Stimulated activated CD8-positive, alpha-beta memory T cell treated with anti-CD3 and anti-CD28 coated beads, Interleukin-4, amount 100 ng/mL, for 24 hours (primary cell): Measurements from ENCODE around the gene SNN.
A peak's percentile ranks its signal among the peaks of the same experiment; 100 is the strongest.

Experiments
- DNase-seq: peaks from one replicate; pipeline ENCODE4 v3.0.0-alpha.2; 2020; ENCODE audit warnings: low read depth

Gene SNN

GRCh38 chr16:11667824-11668622 is at the start of gene SNN:
TSS of gene SNN (plus strand) at chr16:11668455. CDS start at chr16:11676060, 7,605 bp downstream.
- peak; percentile 84 for DNase-seq

- no peak for DNase-seq
Observed at GRCh38 chr16:11619327-11619851, 48.9 kb upstream of the SNN start.

DNA sequence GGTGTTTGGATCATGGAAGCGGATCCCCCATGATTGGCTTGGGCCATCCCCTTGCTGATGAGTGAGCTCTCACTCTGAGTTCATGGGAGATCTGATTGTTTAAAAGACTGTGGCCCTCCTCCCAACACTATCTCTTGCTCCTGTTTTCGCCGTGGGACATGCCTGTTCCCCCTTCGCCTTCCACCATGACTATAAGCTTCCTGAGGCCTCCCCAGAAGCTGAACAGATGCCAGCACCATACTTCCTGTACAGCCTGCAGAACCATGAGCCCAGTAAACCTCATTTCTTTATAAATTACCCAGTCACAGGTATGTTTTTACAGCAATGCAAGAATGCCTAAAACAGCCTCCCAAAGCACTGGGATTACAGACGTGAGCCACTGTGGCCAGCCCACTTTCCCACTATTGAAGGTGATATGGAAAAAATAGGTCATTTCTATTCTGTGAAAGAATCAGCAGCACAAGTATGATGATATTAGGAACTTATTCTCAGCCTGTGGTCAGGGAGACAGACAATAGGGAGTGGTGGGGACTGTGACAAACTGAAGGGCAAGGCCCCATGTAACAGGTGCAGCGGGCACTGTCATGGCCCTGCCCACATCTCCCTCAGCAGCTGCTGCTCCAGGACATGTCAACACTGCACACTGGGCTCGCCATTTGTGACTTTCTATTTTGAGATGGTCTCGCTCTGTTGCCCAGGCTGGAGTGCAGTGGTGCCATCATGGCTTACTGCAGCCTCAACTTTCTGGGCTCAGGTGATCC is 47.8 kb upstream of the SNN start:
- DNase-seq, result no peak

- no peak for DNase-seq
Observed at GRCh38 chr16:11621539-11621919, 46.7 kb upstream of the SNN start.

- no peak for DNase-seq
Observed at GRCh38 chr16:11621920-11622651, 46.2 kb upstream of the SNN start.

DNA sequence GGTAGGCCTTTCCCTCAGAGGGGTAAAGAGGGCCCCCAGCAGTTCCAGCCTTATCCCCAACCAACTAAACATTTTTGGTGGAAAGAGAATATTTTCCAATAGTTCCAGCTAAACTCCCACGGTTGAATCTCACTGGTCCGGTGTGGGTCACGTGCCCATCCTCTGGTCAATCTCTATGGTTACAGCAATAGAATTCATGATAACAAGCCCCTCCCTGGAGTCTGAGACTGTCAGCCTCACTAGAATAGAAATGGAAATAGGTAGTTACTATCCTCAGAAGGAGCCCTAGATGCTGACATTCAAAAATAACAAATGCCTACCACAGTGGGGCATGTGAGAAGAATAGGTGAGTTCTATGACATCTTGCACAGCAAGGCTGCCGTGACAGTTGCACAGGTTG is 44.0 kb upstream of the SNN start:
- no peak for DNase-seq

- DNase-seq, result no peak
Observed at GRCh38 chr16:11624636-11625607, 43.3 kb upstream of the SNN start.

DNA sequence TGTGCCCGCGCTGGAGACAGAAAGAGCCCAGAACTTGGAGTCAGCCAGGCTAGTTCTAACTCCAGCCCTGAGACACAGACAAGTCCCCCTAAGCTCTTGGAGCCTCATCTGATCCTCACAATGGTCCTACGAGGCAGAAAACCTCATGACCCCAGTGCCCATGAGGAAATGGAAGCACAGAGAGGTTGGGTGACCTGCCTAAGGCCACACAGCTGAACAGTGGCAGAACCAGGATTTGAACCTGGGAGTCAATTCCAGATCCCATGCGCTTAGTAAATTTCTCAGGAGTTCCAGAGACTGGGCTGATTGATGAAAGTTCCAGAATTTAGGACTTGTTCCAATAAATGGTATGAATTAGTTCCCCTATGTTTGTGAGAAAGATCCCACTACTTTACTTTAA is 42.5 kb upstream of the SNN start:
- DNase-seq, result no peak

DNA sequence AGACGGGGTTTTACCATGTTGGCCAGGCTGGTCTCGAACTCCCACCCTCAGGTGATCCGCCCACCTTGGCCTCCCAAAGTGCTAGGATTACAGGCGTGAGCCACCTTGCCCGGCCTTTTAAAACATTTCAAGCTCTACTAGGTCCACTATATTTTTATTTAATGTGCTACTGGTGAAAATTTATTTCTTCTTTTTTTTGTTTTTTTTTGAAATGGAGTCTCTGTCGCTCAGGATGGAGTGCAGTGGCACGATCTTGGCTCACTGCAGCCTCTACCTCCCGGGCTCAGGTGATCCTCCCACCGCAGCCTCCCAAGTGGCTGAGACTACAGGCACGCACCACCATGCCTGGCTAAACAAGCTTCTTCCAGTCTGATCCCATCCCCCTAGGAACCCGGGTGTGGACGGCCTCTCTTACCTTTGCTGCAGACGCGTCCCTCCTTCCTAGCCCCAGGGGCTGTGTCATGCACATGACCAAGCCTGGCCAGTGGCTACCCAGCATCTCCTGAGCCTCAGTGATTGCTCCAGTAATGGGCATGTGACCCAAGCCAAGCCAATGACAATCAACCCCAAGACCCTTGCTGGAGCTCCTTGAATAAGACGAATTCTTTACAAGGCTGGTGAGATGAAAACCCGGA is 41.5 kb upstream of the SNN start:
- no peak for DNase-seq

DNA sequence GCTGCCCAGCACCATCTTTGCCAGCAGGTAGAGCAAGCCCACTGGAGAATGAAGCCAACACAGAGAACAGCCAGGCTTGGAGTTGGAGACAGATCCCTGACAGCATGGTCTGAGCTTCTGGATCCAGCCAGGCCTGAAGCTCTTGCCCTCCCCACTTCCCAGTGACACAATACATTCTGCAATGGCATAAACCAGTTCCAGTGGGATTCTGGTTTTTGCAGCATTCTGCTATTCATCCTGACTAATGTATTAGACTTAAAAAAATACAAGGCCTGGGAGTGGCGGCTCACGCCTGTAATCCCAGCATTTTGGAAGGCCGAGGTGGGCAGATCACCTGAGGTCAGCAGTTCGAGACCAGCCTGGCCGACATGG is 41.0 kb upstream of the SNN start:
- no peak for DNase-seq

GRCh38 chr16:11627822-11628457 is 40.3 kb upstream of the SNN start:
- no peak for DNase-seq

- no peak for DNase-seq
Observed at GRCh38 chr16:11629071-11630030, 38.9 kb upstream of the SNN start.

- DNase-seq, result no peak
Observed at GRCh38 chr16:11630046-11630767, 38.0 kb upstream of the SNN start.

GRCh38 chr16:11630768-11631056 is 37.5 kb upstream of the SNN start:
- DNase-seq, result no peak

DNA sequence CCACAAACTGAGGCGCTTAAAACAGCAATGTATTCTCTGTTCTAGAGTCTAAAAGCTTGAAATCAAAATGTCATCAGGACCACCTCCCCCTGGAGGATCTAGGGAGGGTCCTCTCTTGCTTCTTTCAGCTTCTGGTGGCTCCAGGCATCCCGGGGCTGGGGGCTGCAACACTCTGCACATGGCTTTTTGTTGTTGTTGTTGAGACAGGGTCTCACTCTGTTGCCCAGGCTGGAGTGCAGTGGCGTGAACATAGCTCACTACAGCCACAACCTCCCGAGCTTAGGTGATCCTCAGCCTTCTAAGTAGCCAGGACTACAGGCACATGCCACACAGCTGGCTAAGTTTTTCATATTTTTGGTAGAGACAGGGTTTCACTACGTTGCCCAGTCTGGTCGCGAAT is 37.0 kb upstream of the SNN start:
- no peak for DNase-seq

GRCh38 chr16:11632455-11632939 is 35.8 kb upstream of the SNN start:
- DNase-seq, result no peak

DNA sequence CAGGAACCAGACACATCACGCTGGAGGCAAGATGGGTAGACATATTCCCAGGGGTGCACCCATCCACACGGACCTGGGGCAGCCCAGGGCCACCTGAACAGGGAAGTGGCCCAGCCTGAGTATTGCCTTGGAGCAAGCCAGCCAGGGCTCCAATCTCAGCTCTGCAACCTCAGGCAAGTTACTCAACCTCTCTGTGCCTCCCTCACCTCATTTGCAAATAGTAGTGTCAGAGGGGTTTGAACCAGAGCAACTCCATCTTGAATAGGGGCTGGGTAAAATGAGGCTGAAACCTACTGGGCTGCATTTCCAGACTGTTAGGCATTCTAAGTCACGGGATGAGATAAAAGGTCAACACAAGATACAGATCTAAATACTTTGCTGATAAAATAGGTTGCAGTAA is 35.1 kb upstream of the SNN start:
- no peak for DNase-seq

DNA sequence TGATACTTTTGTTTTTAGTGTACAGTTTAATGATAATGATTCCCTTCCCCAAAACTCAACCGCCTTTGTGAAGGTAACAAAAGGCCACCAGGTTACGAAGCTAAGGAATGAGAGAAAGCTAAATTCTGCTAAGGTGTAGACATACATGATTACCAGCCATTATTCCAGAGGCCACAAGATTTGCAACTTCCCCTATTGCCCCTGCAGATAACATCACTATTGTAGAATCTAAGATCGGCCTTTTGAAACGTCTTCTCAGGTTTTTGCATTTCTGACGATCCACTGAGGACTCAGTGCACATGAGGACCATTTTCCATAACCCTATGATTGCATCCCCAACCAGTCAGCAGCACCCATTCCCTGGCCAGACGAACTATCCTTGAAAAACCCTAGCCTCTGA is 33.9 kb upstream of the SNN start:
- no peak for DNase-seq
